HG02870 (cell line): ENCODE data around the gene MAML2.

Experiments used
- ATAC-seq: cut with Tn5 transposase; IDR thresholded peaks from one replicate; pipeline ENCODE4 v1.9.1; 2021; ENCODE audit warnings: mild to moderate bottlenecking, moderate library complexity; ENCODE audit not compliant: unreplicated experiment

The MAML2 gene

GRCh38 chr11:96023275-96023674 is 319.7 kb downstream of the MAML2 start:
- no peak for ATAC-seq

DNA sequence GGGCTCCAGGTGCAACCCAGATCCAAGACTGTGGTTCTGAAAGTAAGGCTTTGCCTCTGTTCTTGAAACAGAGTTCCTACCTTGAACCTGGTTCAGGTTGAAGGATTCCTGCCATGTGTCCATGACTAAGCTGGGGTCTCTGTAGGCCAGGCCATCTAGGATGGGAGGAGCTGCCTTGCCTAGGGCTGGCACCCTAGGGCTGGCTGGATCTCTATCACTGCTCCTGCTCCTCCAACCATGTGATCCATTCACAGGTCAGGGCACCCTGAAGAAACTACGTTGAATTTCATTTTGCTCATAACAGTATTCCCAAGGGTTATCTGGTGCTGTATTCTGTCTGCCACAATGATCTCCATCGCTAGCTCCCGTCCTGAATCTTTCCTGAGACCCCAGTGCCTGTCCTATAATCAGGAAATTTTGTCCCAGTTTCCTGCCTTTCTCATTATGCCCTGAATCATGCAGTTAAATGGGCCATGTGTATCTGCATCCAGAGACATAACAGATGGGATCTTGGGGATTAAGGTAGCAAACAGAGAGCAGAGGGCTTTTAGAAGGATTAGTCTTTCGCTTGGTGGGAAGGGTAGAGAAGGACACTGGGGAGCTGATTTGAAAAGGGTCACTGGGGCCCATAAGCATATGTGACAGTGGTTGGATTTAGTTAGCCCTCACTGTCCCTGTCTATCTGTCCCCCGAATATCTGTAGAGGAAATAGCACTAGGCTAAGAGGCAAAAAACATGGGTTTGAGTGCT is 320.9 kb downstream of the MAML2 start:
- ATAC-seq = no peak

DNA sequence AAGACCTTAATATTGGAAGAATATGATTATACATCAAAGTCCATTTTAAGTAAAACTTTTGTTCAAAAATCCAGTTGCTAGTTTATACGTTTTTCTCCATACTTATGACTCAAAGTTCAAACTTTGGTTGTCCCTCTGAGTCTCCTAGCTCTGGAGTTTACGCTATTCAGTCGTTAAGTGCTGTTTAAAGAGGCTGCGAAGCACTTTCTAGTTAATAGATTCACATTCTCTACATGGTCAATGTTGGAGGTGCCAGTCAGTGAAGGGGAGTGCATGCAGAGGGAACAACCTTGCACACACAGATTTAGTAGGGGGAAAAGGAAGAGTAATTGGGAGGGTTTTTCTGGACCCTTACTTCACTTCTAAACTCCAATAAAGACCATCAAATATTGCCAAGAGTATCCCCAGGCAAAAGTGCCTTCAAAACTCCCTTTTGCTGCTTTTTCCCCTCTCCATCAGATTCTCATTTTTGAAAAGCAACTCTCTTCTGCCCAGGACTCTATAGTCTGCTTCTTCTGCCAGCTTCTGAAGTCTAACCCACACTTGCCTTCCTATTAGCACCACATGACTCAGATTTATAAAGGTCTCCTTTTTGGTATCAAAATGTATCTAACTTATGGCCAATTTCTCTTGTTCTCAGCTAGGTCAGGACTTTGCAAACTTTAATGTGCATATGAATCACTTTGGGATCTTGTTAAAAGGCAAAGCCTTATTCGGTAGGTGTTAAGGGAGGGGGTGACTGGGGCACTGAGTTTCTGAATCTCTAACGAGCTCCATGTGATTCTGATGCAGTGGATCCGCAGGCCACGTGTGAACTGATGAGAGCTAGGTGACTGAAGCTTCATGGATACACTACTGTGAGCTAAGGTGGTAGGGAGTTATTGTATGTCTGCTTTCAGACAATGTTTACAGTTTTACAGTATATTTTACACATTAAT is 322.9 kb downstream of the MAML2 start:
- no peak for ATAC-seq

DNA sequence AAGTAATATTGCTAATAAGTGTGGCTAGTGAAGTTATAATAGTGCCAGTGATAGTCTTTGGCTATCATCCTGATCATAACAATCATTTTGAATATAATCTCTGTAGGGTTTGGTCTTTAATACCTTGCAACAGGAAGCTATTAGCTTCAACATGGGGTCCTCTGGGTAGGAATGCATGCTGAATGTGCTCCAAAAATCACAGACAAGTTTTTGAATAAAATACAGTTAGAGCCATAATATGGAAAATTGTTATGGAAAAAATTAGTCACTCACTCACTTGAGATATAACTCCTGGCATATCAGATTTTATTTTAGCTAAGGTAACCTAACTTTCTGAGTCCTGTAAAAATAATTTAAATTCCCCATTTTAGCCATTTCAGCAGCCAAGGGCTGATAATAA is 323.7 kb downstream of the MAML2 start:
- no peak for ATAC-seq

- ATAC-seq = no peak
Measured at GRCh38 chr11:96017856-96018255, 325.1 kb downstream of the MAML2 start.

GRCh38 chr11:96016978-96017502 is 326.0 kb downstream of the MAML2 start:
- ATAC-seq = no peak

DNA sequence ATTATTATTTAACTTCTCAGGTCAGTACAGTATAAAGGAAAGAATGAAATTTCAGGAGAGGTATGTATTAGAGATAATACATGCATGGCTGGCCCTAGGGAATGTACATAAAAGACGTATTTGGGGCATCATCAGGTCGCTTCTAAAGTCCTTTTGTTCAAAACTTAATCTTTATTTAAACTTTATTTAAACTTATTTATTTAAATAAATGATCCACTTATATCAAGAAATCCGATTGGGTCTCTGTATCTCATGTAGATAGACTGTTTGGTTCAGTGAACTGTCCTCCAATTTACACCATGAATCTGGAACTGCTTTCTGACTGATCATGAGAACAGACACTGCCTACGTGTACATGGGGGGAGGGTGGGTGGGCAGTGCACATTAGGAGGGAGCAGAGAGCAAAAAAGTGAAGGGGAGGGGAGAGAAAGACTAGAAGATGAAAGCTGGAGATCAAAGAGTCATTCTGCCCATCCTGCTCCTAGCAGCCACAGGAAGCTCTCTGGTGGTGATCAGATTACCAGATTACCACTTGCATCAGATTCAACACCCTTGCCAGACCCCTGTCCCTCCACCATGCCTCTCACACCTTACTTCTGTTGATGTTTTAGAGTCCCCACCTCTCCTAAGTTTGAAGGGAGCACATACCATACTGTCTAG is 327.0 kb downstream of the MAML2 start:
- no peak for ATAC-seq

GRCh38 chr11:96014217-96014616 is 328.8 kb downstream of the MAML2 start:
- ATAC-seq = peak; percentile 45

GRCh38 chr11:96013461-96014213 is 329.4 kb downstream of the MAML2 start:
- ATAC-seq = peak; percentile 10

DNA sequence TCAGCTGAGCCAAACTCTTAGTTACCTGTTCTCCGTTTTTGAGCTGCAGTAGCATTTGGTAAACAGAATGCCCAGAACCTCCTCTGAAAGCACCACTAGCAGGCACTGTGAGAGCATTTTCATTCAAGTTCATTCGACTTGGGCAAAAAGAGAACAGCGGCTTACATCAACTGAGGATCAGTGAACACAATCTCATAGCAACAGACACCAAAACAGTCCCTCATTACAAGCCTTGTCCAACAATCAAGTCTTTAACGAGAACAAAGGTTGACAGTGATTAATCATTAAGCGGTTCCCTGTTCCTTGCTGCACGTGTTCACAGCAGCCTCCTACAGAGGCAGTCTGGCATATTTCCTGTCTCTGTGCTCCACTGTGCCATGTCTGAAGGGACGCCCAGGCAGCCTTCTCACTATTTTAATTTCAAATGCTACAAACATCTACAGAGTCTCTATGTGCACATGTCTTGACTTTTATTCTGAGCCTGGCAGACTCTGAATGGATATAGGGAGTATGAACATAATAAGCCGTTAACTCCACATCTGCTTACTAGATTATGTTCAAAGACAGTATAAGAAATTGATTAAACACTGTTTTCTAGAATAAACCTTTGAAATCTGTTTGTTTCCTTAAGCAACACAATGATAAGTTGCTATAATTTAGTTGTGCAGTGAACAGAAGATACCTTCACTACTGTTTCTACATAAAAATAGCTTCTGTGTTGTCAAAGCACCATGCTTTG is 330.7 kb downstream of the MAML2 start:
- peak; percentile 69 for ATAC-seq

- no peak for ATAC-seq
Measured at GRCh38 chr11:96010683-96011082, 332.3 kb downstream of the MAML2 start.

GRCh38 chr11:96008161-96008720 is 334.8 kb downstream of the MAML2 start:
- ATAC-seq = no peak

GRCh38 chr11:96006037-96006436 is 337.0 kb downstream of the MAML2 start:
- ATAC-seq = no peak

DNA sequence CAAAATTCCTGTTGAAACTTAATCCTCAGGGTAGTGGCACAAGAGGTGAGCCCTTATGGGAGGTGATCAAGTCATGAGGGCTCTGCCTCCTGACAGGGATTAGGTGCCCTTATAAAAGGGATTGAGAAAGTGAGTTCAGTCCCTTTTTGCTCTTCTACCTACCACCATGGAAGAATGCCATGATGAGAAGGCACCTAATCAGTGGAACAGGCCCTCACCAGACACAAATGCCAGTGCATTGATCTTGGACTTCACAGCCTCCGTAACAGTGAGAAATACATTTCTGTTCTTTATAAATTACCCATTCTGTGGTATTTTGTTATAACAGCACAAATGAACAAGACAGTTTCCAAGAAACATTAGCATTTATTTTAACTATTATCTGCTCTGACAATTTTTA is 338.1 kb downstream of the MAML2 start:
- ATAC-seq = no peak

DNA sequence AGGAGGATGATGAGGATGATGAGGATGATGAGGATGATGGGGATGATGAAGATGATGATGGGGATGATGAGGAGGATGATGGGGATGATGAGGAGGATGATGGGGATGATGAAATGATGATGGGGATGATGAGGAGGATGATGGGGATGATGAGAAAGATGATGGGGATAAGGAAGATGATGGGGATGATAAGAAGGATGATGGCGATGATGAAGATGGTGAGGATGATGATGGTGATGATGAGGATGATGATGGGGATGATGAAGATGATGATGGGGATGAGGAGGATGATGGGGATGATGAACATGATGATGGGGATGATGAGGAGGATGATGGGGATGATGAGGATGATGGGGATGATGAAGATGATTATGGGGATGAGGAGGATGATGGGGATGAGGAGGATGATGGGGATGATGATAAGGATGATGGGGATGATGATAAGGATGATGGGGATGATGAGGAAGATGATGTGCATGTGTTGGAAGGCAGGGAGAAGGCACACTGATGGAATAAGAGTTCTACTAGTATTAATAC is 340.2 kb downstream of the MAML2 start:
- ATAC-seq = no peak

DNA sequence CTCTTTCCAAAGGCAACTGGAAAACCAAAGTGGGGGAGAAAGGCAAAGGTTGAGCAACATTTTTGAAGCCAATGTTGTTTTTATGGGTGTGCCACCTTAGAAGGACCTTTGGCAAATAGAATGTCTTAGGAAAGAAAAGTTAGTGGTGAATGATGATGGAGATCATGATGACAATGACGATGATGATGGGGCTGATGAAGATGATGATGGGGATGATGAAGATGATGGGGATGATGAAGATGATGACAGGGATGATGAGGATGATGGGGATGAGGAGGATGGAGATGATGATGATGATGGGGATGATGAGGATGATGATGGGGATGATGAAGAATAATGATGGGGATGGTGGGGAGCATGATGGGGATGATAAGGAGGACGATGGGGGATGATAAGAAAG is 340.7 kb downstream of the MAML2 start:
- no peak for ATAC-seq

- ATAC-seq = no peak
Measured at GRCh38 chr11:96001037-96001436, 342.0 kb downstream of the MAML2 start.

- no peak for ATAC-seq
Measured at GRCh38 chr11:95999711-96000406, 343.1 kb downstream of the MAML2 start.
